GM12891 (cell line): Measurements from ENCODE around the gene HSPA12B.

Source experiments
- POLR2A ChIP-seq: IDR thresholded peaks from 2 replicates; pipeline ENCODE4 v1.6.1; 2011; ENCODE audit warnings: low read depth, low read length, control low read depth
- POLR2AphosphoS5 ChIP-seq: IDR thresholded peaks from 2 replicates; pipeline ENCODE4 v1.6.1; 2011; ENCODE audit warnings: low read depth, low read length, control low read depth
- TAF1 ChIP-seq: IDR thresholded peaks from 2 replicates; pipeline ENCODE4 v1.6.1; 2011; ENCODE audit warnings: low read depth, low read length, control low read depth

DNA sequence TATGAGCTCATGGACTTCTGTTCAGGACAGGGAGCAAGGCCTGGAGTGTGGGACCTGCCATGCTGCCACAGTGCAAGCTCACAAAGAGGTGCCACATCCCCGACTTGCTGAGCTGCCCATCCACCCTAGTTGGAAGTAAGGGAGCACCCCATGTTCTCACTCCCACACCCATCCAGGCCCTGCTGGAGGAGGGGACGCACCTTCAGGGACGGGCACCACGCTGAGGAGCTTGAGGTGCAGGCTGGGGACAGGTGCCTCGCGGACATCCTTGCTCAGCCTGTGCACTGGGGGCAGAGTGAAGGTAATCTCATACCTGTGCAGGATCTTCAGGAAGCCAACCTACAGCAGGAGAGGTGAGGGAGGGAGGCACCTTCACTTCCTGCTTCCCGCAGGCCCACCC, 22.8 kb downstream of the HSPA12B start:
- no peak for TF ChIP-seq POLR2A
- TF ChIP-seq POLR2AphosphoS5 = no peak
- no peak for TF ChIP-seq TAF1
